ENCODE results near the gene MACROD1.

DNA sequence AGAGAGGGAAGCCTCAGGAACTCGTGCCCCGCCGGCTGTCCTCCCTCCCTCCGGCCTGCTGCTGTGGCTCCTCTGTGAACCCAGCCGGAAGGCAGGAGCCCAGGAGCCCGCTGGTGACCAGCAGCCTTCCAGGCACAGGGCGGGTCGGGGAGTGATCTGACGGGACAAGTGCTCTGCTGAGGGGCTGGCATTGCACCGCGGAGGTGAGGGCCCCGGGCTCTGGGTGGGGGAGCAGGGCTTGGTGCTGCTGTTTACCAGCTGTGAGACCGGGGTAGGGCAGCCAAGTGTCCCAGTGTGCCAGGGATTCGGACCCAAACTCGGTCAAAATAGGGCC, 76.9 kb downstream of the MACROD1 start:
- TF ChIP-seq, protein P1, sequence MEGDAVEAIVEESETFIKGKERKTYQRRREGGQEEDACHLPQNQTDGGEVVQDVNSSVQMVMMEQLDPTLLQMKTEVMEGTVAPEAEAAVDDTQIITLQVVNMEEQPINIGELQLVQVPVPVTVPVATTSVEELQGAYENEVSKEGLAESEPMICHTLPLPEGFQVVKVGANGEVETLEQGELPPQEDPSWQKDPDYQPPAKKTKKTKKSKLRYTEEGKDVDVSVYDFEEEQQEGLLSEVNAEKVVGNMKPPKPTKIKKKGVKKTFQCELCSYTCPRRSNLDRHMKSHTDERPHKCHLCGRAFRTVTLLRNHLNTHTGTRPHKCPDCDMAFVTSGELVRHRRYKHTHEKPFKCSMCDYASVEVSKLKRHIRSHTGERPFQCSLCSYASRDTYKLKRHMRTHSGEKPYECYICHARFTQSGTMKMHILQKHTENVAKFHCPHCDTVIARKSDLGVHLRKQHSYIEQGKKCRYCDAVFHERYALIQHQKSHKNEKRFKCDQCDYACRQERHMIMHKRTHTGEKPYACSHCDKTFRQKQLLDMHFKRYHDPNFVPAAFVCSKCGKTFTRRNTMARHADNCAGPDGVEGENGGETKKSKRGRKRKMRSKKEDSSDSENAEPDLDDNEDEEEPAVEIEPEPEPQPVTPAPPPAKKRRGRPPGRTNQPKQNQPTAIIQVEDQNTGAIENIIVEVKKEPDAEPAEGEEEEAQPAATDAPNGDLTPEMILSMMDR (IDR thresholded peaks at IDR 0.05): no peak
- TF ChIP-seq POLR2A (IDR thresholded peaks at IDR 0.05): no peak
